ENCODE results near the gene GGA2.

DNA sequence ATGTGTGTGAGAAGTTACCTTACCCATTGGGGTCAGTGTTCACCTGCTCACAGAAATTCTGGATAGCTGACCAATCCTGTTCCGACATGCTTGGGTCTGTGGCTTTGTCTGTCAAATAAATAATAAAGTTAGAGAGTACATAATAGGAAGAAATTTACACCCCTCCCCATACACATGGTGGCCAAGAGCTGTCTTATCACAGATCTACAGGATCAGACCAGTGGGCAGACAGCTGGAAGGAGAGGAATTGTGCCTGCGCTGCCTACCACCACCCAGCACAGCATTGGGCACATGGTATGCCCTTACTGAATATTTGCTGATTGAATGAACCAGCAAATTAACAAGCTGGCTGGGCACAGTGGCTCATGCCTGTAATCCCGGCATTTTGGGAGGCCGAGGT is 14.6 kb downstream of the GGA2 start:
- no peak for TF ChIP-seq CTCF (IDR thresholded peaks at IDR 0.05)
- TF ChIP-seq POLR2A (IDR thresholded peaks at IDR 0.05) = no peak
